ENCODE data around the gene CACNA1D. TPM values are rescaled to one million over a fixed set of nuclear protein-coding genes. Genes with fewer than 3 reads are reported as not detected.

CACNA1D gene
- total RNA-seq, 1 donor from 2014 or later, result 1.9 TPM

GRCh38 chr3:53763353-53763752 is 268.9 kb downstream of the CACNA1D start:
- CTCF ChIA-PET, result no interaction called here
- H3K36me3 Mint-ChIP-seq (ENCODE audit: low read depth), result no peaks in the 10 kb centered on the region
- no peak for TF ChIP-seq CTCF (IDR thresholded peaks at IDR 0.05)
- no peak overlapping the region for H3K4me3 Mint-ChIP-seq
- no peaks in the 10 kb centered on the region for H3K9me3 Mint-ChIP-seq
- no peak for DNase-seq
- POLR2A ChIA-PET, result no interaction called here
- H3K27ac Mint-ChIP-seq, result no peak overlapping the region
- intact Hi-C loops (cut with micrococcal nuclease), result no loop called here
- peaks cover under 1% of the 10 kb centered on the region for H3K4me1 Mint-ChIP-seq
- H3K27me3 Mint-ChIP-seq, result no peaks in the 10 kb centered on the region
- no peak for ATAC-seq (ENCODE audit: low read depth)

GRCh38 chr3:53764026-53764775 is 269.8 kb downstream of the CACNA1D start:
- H3K4me3 Mint-ChIP-seq, result no peak overlapping the region
- no peaks in the 10 kb centered on the region for H3K36me3 Mint-ChIP-seq (ENCODE audit: low read depth)
- H3K27me3 Mint-ChIP-seq, result no peaks in the 10 kb centered on the region
- ATAC-seq (ENCODE audit: low read depth) (no peak), DNase-seq (no peak)
- intact Hi-C loops (cut with micrococcal nuclease), result no loop called here
- CTCF ChIA-PET, result no interaction called here
- POLR2A ChIA-PET, result no interaction called here
- no peak for TF ChIP-seq CTCF (IDR thresholded peaks at IDR 0.05)
- H3K27ac Mint-ChIP-seq, result no peak overlapping the region
- peaks cover 8% of the 10 kb centered on the region for H3K4me1 Mint-ChIP-seq
- no peaks in the 10 kb centered on the region for H3K9me3 Mint-ChIP-seq

DNA sequence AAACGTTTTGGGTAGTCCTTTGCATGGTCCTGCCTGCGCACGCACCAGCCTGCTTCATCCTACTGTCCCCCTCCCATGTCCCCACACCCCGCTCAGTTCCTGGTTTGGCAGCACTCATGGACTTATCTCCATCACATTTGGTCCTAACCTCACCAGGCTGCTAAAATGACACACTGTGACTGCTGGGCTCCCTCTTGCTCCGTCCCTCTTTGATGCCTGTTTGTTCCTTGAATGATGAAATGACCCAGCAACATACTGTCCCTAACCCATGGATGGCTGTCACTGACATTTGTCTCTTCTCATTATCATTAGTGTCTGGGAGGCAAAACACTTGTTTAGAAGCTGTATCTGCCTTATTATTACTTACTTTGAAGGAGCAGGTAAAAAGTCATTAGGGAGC is 271.3 kb downstream of the CACNA1D start:
- H3K27me3 Mint-ChIP-seq, result no peaks in the 10 kb centered on the region
- no peak for TF ChIP-seq CTCF (IDR thresholded peaks at IDR 0.05)
- ChIA-PET POLR2A (no interaction called here), CTCF (no interaction called here)
- no peak overlapping the region for H3K4me3 Mint-ChIP-seq
- H3K9me3 Mint-ChIP-seq, result no peaks in the 10 kb centered on the region
- DNase-seq, result no peak
- H3K36me3 Mint-ChIP-seq (ENCODE audit: low read depth), result no peaks in the 10 kb centered on the region
- H3K27ac Mint-ChIP-seq, result no peak overlapping the region
- no peak for ATAC-seq (ENCODE audit: low read depth)
- H3K4me1 Mint-ChIP-seq, result peaks cover 15% of the 10 kb centered on the region
- intact Hi-C loops (cut with micrococcal nuclease), result no loop called here

DNA sequence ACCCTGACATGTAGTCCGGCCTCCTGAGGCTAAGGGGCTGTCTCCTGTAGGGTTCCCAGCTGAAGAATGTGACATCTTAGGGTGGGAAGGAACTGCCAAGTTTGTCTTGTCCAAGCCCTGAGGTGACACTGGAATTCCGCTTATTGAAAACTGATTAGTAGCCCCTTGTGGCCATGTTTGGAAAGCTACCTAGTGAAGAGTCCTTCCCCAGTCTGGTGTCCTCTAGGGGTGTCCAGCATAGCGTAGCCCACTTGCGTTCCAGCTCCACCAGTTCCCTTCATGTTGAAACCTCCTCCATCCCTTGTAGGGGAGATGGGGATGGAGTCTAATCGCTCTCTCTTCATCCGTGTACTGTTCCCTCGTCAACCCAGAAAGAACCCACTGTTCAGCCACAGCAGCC is 272.3 kb downstream of the CACNA1D start:
- Mint-ChIP-seq H3K9me3 (no peaks in the 10 kb centered on the region), H3K27me3 (no peaks in the 10 kb centered on the region), H3K27ac (no peak overlapping the region), H3K4me3 (no peak overlapping the region), H3K4me1 (peaks cover 15% of the 10 kb centered on the region), H3K36me3 (ENCODE audit: low read depth) (no peaks in the 10 kb centered on the region)
- no peak for DNase-seq
- ATAC-seq (ENCODE audit: low read depth), result no peak
- no peak for TF ChIP-seq CTCF (IDR thresholded peaks at IDR 0.05)
- intact Hi-C loops (cut with micrococcal nuclease), result no loop called here
- ChIA-PET POLR2A (no interaction called here), CTCF (no interaction called here)

- intact Hi-C loops (cut with micrococcal nuclease), result loop anchor here (2.0 kb wide), 1 partner anchor 18 kb away; no protein-coding TSS in a partner anchor
- peak; percentile 81 for ATAC-seq (ENCODE audit: low read depth)
- POLR2A ChIA-PET, result interaction anchor here (1.0 kb wide), 1 partner anchor 25 kb away, joined by 5 read pairs; no protein-coding TSS in a partner anchor
- peaks cover 21% of the 10 kb centered on the region for H3K4me1 Mint-ChIP-seq
- no peak overlapping the region for H3K4me3 Mint-ChIP-seq
- CTCF ChIA-PET, result no interaction called here
- no peak for TF ChIP-seq CTCF (IDR thresholded peaks at IDR 0.05)
- H3K9me3 Mint-ChIP-seq, result no peaks in the 10 kb centered on the region
- no peaks in the 10 kb centered on the region for H3K36me3 Mint-ChIP-seq (ENCODE audit: low read depth)
- H3K27me3 Mint-ChIP-seq, result no peaks in the 10 kb centered on the region
- peak overlapping the region; percentile 31 for H3K27ac Mint-ChIP-seq
- DNase-seq, result no peak
These were observed 274.4 kb downstream of the CACNA1D start for GRCh38 chr3:53768478-53769459.

All from activated B cell treated with CpG ODN at 0.5 μM for 24 hours (primary cell).